Lower leg skin (tissue), 4 donors: ENCODE data around the gene EFCAB9. TPM values are rescaled to one million over a fixed set of nuclear protein-coding genes. Genes with fewer than 3 reads are reported as not detected.
"Not testable (repeated sequence)": the region's sequence is repeated elsewhere in the genome, so short reads cannot be mapped to it uniquely, and the experiment has no call there.

ENCODE experiments used
- DNase-seq, 2 donors: peaks; one replicate each; pipeline ENCODE4 v3.0.0-alpha.2; 2019; ENCODE audit warnings: low spot score in 2 of 2
- H3K4me3 ChIP-seq: fragments of 200-600 bp; sonication (generic); 2 replicates; pipeline ENCODE4 v1.5.1; 2017; ENCODE audit warnings: mild to moderate bottlenecking, low read depth; ENCODE audit not compliant: poor library complexity, severe bottlenecking
- POLR2A ChIP-seq, 2 donors: fragments of 450-650 bp; IDR thresholded peaks; one replicate each; pipeline ENCODE4 v1.6.1; 2016 to 2017; ENCODE audit warnings: antibody characterized with exemption in 2 of 2, mild to moderate bottlenecking in 1 of 2, moderate library complexity in 1 of 2
- WGBS, 2 donors: methylation state at CpG; one replicate each; pipeline ENCODE4 v1.1.5; 2018; 5-methylcytosine and 5-hydroxymethylcytosine counted together
- intact Hi-C: fragments of 100-400 bp; cut with DNase I; formaldehyde crosslinking; loops from one replicate; pipeline ENCODE4 v1.15.0; 2023; ENCODE audit warnings: low total_unique reads
- total RNA-seq, 4 donors: library from RNA; depleted of rRNA; stranded (reverse); fragments of >200 nt; gene quantifications; one replicate each; pipeline ENCODE4 v1.1.0, GENCODE V29; 2016
- TF ChIP-seq, protein P1 (sequence below), 3 donors: fragments of 450-650 bp; IDR thresholded peaks; one replicate each; pipeline ENCODE4 v1.5.1; 2016; ENCODE audit warnings: antibody characterized with exemption in 3 of 3, mild to moderate bottlenecking in 3 of 3, moderate library complexity in 2 of 3

EFCAB9 gene
- total RNA-seq, 4 donors from 2014 or later = not detected

DNA sequence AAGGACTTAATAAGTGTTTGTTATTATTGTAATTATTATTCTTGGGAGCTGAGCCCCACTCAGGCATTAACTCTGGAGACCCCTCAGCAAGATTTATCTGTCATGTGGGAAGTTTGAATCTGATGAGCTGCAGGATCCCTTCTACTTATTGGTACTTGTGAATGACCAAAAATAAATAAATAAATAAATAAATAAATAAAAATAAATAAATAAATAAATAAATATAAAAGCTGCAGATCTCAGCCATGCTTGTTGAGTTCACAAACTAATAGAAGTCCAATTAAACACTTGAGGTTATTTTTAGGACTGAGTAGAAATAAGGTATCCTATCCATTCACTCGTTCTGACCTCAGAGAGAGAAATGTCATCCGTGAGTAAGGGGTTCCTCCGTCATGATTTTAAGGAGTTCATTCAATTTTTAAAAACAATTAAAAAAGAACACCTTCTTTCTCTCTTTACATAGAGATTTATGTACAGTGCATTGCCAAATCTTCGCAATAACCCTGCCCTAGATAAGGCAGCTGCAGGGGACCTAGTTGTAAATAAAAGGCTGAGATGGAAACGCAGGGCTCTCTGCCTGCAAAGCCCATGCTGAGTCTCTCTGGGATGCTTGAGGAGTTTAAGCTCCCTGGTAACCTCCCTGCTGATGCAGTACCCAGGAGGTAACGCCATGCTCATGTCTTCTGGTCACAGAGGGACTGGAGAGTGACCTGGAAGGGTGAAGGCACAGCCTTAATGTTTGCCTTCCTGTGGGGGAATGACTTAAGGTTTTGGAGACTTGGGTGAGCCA is 1.2 kb downstream of the EFCAB9 start:
- WGBS, 2 donors = 78 to 80% methylated on average over 6 of the region's 6 CpGs
- TF ChIP-seq POLR2A (IDR thresholded peaks at IDR 0.05) = no peak
- TF ChIP-seq, protein P1, sequence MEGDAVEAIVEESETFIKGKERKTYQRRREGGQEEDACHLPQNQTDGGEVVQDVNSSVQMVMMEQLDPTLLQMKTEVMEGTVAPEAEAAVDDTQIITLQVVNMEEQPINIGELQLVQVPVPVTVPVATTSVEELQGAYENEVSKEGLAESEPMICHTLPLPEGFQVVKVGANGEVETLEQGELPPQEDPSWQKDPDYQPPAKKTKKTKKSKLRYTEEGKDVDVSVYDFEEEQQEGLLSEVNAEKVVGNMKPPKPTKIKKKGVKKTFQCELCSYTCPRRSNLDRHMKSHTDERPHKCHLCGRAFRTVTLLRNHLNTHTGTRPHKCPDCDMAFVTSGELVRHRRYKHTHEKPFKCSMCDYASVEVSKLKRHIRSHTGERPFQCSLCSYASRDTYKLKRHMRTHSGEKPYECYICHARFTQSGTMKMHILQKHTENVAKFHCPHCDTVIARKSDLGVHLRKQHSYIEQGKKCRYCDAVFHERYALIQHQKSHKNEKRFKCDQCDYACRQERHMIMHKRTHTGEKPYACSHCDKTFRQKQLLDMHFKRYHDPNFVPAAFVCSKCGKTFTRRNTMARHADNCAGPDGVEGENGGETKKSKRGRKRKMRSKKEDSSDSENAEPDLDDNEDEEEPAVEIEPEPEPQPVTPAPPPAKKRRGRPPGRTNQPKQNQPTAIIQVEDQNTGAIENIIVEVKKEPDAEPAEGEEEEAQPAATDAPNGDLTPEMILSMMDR (IDR thresholded peaks at IDR 0.05) = no peak
- intact Hi-C loops = no loop called here

DNA sequence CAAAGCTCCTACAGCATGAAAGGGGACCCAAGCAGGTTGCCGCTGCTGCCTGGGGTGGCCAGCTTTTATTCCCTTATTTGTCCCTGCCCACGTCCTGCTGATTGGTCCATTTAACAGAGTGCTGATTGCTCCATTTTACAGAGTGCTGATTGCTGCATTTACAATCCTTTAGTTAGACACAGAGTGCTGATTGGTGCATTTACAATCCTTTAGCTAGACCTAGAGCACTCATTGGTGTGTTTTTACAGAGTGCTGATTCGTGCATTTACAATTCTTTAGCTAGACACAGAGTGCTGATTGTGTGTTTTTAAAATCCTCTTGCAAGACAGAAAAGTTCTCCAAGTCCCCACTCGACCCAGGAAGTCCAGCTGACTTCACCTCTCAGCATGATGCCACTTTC is 3.8 kb downstream of the EFCAB9 start:
- H3K4me3 ChIP-seq, intact Hi-C loops: not testable (repeated sequence)
- WGBS, 2 donors = 82 to 84% methylated on average over 4 of the region's 4 CpGs
- DNase-seq = peak in 1 of 2 donors; percentile 28

More for the DNA sequence above, 1.2 kb downstream of the EFCAB9 start:
- peak in 1 of 2 donors; percentile 28 for DNase-seq
- no peak overlapping the region for H3K4me3 ChIP-seq

DNA sequence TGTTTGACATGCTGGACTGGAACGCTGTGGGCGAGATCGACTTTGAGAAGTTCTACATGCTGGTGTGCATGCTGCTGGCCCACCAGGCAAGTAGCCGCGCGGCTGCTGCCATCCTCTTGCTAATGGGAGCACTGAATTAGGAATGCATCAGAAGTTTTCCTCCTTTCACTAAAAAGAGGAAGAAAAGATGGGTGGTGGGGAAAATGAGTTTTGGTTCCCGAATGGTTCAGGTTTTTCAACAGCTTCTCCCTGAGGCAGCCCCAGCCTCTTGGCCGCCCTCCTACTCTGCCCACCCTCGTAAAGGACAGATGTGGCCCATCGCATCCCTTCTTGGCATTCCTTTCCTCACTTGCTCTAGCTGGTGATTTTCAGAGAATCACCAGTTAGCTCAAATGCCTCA is 5.5 kb downstream of the EFCAB9 start:
- intact Hi-C loops = no loop called here
- 77 to 86% methylated on average over 10 of the region's 10 CpGs for WGBS, 2 donors
- no peak for DNase-seq
- TF ChIP-seq POLR2A (IDR thresholded peaks at IDR 0.05) = no peak
- TF ChIP-seq, protein P1 (IDR thresholded peaks at IDR 0.05) = no peak
- H3K4me3 ChIP-seq = no peak overlapping the region

DNA sequence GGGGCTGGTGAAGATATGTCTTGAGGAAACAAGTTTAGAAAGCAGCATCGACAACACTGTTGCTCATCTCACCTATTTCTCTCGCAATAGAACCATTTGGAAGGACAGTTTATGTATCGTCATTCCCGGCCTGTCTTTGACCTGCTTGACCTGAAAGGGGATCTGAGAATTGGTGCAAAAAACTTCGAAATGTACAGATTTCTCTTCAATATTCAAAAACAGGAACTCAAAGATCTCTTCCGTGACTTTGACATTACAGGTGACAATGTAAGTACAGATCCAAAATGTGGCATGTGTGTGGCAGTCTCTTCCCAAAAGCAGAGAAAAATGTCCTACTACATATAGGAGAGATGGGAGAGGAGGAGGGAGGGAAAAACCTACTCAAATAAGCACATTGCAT is 6.5 kb downstream of the EFCAB9 start:
- H3K4me3 ChIP-seq = no peak overlapping the region
- WGBS, 2 donors = 85 to 89% methylated on average over 6 of the region's 6 CpGs
- intact Hi-C loops = no loop called here
- TF ChIP-seq, protein P1 (IDR thresholded peaks at IDR 0.05) = no peak
- TF ChIP-seq POLR2A (IDR thresholded peaks at IDR 0.05) = no peak
- DNase-seq = no peak

DNA sequence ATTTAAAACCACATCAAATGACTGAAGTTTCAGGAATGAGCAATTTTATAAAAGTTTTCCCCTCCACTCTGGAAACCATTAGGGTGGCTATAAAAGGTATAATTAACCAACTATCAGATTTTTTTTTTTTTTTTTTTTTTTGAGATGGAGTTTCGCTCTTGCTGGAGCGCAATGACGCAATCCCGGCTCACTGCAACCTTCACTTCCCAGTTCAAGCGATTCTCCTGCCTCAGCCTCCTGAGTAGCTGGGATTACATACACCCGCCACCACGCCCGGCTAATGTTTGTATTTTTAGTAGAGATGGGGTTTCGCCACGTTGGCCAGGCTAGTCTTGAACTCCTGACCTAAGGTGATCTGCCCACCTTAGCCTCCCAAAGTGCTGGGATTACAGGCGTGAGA is 12.0 kb downstream of the EFCAB9 start:
- DNase-seq, H3K4me3 ChIP-seq, intact Hi-C loops: not testable (repeated sequence)
- WGBS, 2 donors = 89 to 97% methylated on average over 11 of the region's 11 CpGs

DNA sequence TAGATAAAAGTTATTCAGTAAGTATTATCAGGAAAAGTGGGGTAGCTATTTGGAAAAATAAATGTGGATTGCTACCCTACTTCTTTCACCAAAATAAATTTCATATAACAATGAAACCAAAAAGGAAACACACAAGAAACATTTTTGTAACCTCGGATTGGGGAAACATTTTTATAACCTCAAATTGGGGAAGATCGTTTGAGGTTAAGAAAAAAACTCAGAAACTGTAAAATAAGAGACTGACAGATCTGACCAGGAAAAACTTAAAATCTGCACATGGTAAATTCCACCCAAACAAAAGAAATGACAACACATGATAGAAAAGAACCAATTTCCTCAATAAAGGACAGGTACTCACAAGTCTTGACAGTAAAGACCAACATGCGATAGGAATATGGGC is 13.5 kb downstream of the EFCAB9 start:
- intact Hi-C loops = no loop called here
- TF ChIP-seq, protein P1 (IDR thresholded peaks at IDR 0.05) = no peak
- no peak for TF ChIP-seq POLR2A (IDR thresholded peaks at IDR 0.05)
- 57 to 71% methylated on average over 3 of the region's 3 CpGs for WGBS, 2 donors
- no peak overlapping the region for H3K4me3 ChIP-seq
- no peak for DNase-seq

DNA sequence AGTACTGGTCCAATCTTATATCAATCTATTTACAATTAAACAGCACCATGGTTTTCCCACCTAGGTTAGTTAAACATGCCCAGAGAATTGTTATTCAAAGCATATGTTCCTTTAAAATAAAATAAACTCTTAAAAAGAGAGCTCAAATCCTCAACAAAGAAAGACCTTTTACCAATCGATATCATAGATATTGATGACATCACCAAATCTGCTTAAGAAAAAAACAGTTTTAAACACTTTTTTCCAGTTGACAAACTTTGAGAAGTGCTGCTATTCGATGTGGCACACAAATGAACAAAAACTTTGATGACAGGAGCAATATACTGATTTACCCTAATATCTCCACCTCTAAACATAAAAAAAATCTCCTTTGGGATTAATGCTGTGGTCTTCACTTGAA is 15.7 kb downstream of the EFCAB9 start:
- WGBS, 2 donors = 94 to 95% methylated on average over 2 of the region's 2 CpGs
- TF ChIP-seq POLR2A (IDR thresholded peaks at IDR 0.05) = no peak
- TF ChIP-seq, protein P1 (IDR thresholded peaks at IDR 0.05) = no peak
- intact Hi-C loops = no loop called here

More for the DNA sequence above, 15.7 kb downstream of the EFCAB9 start:
- H3K4me3 ChIP-seq = no peak overlapping the region
- DNase-seq = no peak
